Caco-2 (cell line): ENCODE data around the gene ARPC2. TPM values are rescaled to one million over a fixed set of nuclear protein-coding genes. Genes with fewer than 3 reads are reported as not detected.

Experiments
- BruUV-seq: library from RNA; stranded (reverse); fragments of 400-500 nt; replicated peaks from 2 replicates; lab custom pipeline; 2021; lab: Mats Ljungman, UMichigan
- CTCF ChIA-PET: fragments of 300-600 bp; sonication (Branson Sonifier 250); formaldehyde crosslinking; loops from one replicate; lab custom pipeline; 2022; ENCODE audit warnings: antibody characterized with exemption; lab: Charles Lee
- POLR2A ChIA-PET: fragments of 300-600 bp; sonication (Branson Sonifier 250); formaldehyde crosslinking; loops from one replicate; lab custom pipeline; 2022; ENCODE audit warnings: antibody characterized with exemption; lab: Charles Lee
- DNase-seq, 2 experiments: peaks; one replicate each; pipeline versions ENCODE4 v3.0.0 to v3.0.0-alpha.2; 2020 to 2022
- H3K27me3 ChIP-seq: replicated peaks from 2 replicates; pipeline ENCODE4 v1.6.0; 2011; ENCODE audit warnings: low read length; ENCODE audit not compliant: control insufficient read depth, insufficient read depth
- H3K36me3 ChIP-seq: 2 replicates; pipeline ENCODE4 v1.5.1; 2011; ENCODE audit warnings: low read length; ENCODE audit not compliant: control insufficient read depth, insufficient read depth
- H3K4me1 ChIP-seq: fragments of 250-450 bp; sonication (Bioruptor Pico); 2 replicates; pipeline ENCODE4 v1.5.1; 2020; ENCODE audit warnings: mild to moderate bottlenecking
- H3K4me3 ChIP-seq: 2 replicates; pipeline ENCODE4 v1.5.1; 2011; ENCODE audit warnings: low read depth, mild to moderate bottlenecking, control low read depth, low read length
- H3K9me3 ChIP-seq: fragments of 250-450 bp; sonication (Bioruptor Pico); 2 replicates; pipeline ENCODE4 v1.5.1; 2020; ENCODE audit warnings: mild to moderate bottlenecking, moderate library complexity
- H3K27ac Mint-ChIP-seq: one replicate; pipeline ENCODE4 v1.8.0; 2022; ENCODE audit warnings: mixed read lengths; ENCODE audit not compliant: unreplicated experiment
- H3K27me3 Mint-ChIP-seq: one replicate; pipeline ENCODE4 v1.8.0; 2022; ENCODE audit warnings: mixed read lengths; ENCODE audit not compliant: insufficient read depth, unreplicated experiment
- H3K36me3 Mint-ChIP-seq: one replicate; pipeline ENCODE4 v1.8.0; 2022; ENCODE audit warnings: mild to moderate bottlenecking, mixed read lengths; ENCODE audit not compliant: insufficient read depth, unreplicated experiment
- H3K4me1 Mint-ChIP-seq: one replicate; pipeline ENCODE4 v1.8.0; 2022; ENCODE audit warnings: low read depth, mixed read lengths; ENCODE audit not compliant: unreplicated experiment
- H3K4me3 Mint-ChIP-seq: one replicate; pipeline ENCODE4 v1.8.0; 2022; ENCODE audit warnings: mild to moderate bottlenecking, moderate library complexity, mixed read lengths; ENCODE audit not compliant: unreplicated experiment
- H3K9me3 Mint-ChIP-seq: one replicate; pipeline ENCODE4 v1.8.0; 2022; ENCODE audit warnings: mixed read lengths; ENCODE audit not compliant: unreplicated experiment
- CTCF ChIP-seq, 2 experiments: fragments of 200-600 bp in 1 of 2; IDR thresholded peaks; 1 replicate in 1 of 2; 2 replicates in 1 of 2; pipeline versions ENCODE4 v1.5.1 to v1.8.0; 2011 to 2022; ENCODE audit warnings: antibody characterized with exemption in 1 of 2, control low read depth in 1 of 2, inconsistent platforms in 1 of 2, low read depth in 1 of 2, low read length in 1 of 2, mild to moderate bottlenecking in 1 of 2, moderate library complexity in 1 of 2; ENCODE audit not compliant: insufficient read depth in 1 of 2, severe bottlenecking in 1 of 2, unreplicated experiment in 1 of 2
- intact Hi-C: fragments of 100-400 bp; cut with micrococcal nuclease; formaldehyde crosslinking; loops from one replicate; pipeline ENCODE4 v1.10.0; 2022; ENCODE audit not compliant: unreplicated experiment
- total RNA-seq: library from RNA; stranded (reverse); gene quantifications from 2 replicates; pipeline ENCODE4 v1.2.3, GENCODE V29; 2022

The ARPC2 gene
- total RNA-seq, 1 experiment from 2014 or later = 284 TPM

GRCh38 chr2:218275371-218276072 is 58.5 kb downstream of the ARPC2 start:
- Histone ChIP-seq H3K4me3 (no peak overlapping the region), H3K4me1 (0 out of 2 replicates have a peak, but pooled peaks cover 4% of the 10 kb centered on the region), H3K9me3 (no peaks in the 10 kb centered on the region), H3K27me3 (no peaks in the 10 kb centered on the region), H3K36me3 (peaks cover 8% of the 10 kb centered on the region)
- intact Hi-C loops = loop anchor here (10.0 kb wide), 1 partner anchor 369 kb away; no protein-coding TSS in a partner anchor
- Mint-ChIP-seq H3K36me3 (peaks cover 66% of the 10 kb centered on the region), H3K9me3 (no peaks in the 10 kb centered on the region), H3K27ac (no peak overlapping the region), H3K27me3 (no peaks in the 10 kb centered on the region), H3K4me1 (peaks cover 13% of the 10 kb centered on the region), H3K4me3 (no peak overlapping the region)
- BruUV-seq = no TSS peak
- DNase-seq = no peak
- ChIA-PET CTCF (interaction anchor here (0.8 to 7.0 kb wide), 3 partner anchors 15 to 121 kb away, joined by 3 to 121 read pairs (median 4); partner anchors contain the start of gene TMBIM1), POLR2A (interaction anchor here (2.0 kb wide), 1 partner anchor 12 kb away, joined by 6 read pairs; no protein-coding TSS in a partner anchor)
- TF ChIP-seq CTCF (IDR thresholded peaks at IDR 0.05; ENCODE audit: insufficient read depth in 1 of 2, low read depth in 1 of 2, low read length in 1 of 2, severe bottlenecking in 1 of 2, unreplicated experiment in 1 of 2) = no peak

GRCh38 chr2:218276986-218277755 is 60.2 kb downstream of the ARPC2 start:
- intact Hi-C loops = loop anchor here (10.0 kb wide), 1 partner anchor 368 kb away; no protein-coding TSS in a partner anchor
- DNase-seq = no peak
- Mint-ChIP-seq H3K27me3 (no peaks in the 10 kb centered on the region), H3K4me3 (no peak overlapping the region), H3K9me3 (no peaks in the 10 kb centered on the region), H3K4me1 (peaks cover 15% of the 10 kb centered on the region), H3K36me3 (peaks cover 68% of the 10 kb centered on the region), H3K27ac (no peak overlapping the region)
- ChIA-PET CTCF (no interaction called here), POLR2A (no interaction called here)
- H3K4me1 ChIP-seq = peaks cover 5% of the 10 kb centered on the region; the same call in 1 of the 2 replicates
- BruUV-seq = no TSS peak
- H3K27me3 ChIP-seq = no peaks in the 10 kb centered on the region
- H3K9me3 ChIP-seq = no peaks in the 10 kb centered on the region
- no peak overlapping the region for H3K4me3 ChIP-seq
- H3K36me3 ChIP-seq = peaks cover 8% of the 10 kb centered on the region
- peak; percentile 20 to 31 for TF ChIP-seq CTCF (IDR thresholded peaks at IDR 0.05; ENCODE audit: insufficient read depth in 1 of 2, low read depth in 1 of 2, low read length in 1 of 2, severe bottlenecking in 1 of 2, unreplicated experiment in 1 of 2)

GRCh38 chr2:218277921-218278320 is 60.9 kb downstream of the ARPC2 start:
- Mint-ChIP-seq H3K4me3 (no peak overlapping the region), H3K27me3 (no peaks in the 10 kb centered on the region), H3K27ac (no peak overlapping the region), H3K4me1 (peaks cover 15% of the 10 kb centered on the region), H3K9me3 (no peaks in the 10 kb centered on the region), H3K36me3 (peaks cover 68% of the 10 kb centered on the region)
- Histone ChIP-seq H3K9me3 (no peaks in the 10 kb centered on the region), H3K36me3 (peaks cover 8% of the 10 kb centered on the region), H3K27me3 (no peaks in the 10 kb centered on the region), H3K4me1 (peaks cover 11% of the 10 kb centered on the region), H3K4me3 (no peak overlapping the region)
- intact Hi-C loops = loop anchor here (10.0 kb wide), 1 partner anchor 367 kb away; no protein-coding TSS in a partner anchor
- POLR2A ChIA-PET = no interaction called here
- BruUV-seq = no TSS peak
- DNase-seq = no peak
- CTCF ChIA-PET = no interaction called here
- no peak for TF ChIP-seq CTCF (IDR thresholded peaks at IDR 0.05; ENCODE audit: insufficient read depth in 1 of 2, low read depth in 1 of 2, low read length in 1 of 2, severe bottlenecking in 1 of 2, unreplicated experiment in 1 of 2)
